LNCaP clone FGC (cell line): ENCODE results near the gene ZNF219.

Experiments
- DNase-seq: peaks from one replicate; pipeline ENCODE4 v3.0.0-alpha.2; 2011; ENCODE audit warnings: low read depth
- H3K4me3 ChIP-seq: 2 replicates; pipeline ENCODE4 v1.5.1; 2011; ENCODE audit warnings: mild to moderate bottlenecking, low read depth, low read length, control low read depth
- TF ChIP-seq, protein P1 (sequence below): IDR thresholded peaks from 2 replicates; pipeline ENCODE4 v1.5.1; 2012; ENCODE audit warnings: mild to moderate bottlenecking; ENCODE audit not compliant: control insufficient read depth, insufficient read depth; ENCODE audit errors: extremely low read depth

The ZNF219 gene

DNA sequence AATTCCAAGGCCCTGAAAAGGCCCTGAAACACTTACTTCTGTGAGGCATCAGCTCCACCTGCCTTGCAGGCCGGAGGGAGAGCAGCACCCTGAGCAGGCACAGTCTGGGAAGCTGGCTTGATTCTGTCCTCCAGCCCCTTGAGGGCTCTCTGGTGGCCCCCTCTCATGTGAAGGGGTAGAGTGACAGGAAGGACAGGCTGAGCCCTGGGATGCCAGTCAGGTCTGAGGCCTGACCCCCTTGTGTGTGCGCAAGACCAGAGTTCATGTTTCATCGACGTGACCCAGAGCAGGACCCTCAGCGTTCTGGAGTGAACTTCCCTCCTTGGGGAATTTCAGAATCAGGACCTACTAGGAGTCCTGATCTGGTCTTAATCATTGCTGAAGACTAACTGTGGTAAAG is 39.6 kb downstream of the ZNF219 start:
- TF ChIP-seq, protein P1, sequence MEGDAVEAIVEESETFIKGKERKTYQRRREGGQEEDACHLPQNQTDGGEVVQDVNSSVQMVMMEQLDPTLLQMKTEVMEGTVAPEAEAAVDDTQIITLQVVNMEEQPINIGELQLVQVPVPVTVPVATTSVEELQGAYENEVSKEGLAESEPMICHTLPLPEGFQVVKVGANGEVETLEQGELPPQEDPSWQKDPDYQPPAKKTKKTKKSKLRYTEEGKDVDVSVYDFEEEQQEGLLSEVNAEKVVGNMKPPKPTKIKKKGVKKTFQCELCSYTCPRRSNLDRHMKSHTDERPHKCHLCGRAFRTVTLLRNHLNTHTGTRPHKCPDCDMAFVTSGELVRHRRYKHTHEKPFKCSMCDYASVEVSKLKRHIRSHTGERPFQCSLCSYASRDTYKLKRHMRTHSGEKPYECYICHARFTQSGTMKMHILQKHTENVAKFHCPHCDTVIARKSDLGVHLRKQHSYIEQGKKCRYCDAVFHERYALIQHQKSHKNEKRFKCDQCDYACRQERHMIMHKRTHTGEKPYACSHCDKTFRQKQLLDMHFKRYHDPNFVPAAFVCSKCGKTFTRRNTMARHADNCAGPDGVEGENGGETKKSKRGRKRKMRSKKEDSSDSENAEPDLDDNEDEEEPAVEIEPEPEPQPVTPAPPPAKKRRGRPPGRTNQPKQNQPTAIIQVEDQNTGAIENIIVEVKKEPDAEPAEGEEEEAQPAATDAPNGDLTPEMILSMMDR: no peak
- H3K4me3 ChIP-seq: no peak overlapping the region

DNA sequence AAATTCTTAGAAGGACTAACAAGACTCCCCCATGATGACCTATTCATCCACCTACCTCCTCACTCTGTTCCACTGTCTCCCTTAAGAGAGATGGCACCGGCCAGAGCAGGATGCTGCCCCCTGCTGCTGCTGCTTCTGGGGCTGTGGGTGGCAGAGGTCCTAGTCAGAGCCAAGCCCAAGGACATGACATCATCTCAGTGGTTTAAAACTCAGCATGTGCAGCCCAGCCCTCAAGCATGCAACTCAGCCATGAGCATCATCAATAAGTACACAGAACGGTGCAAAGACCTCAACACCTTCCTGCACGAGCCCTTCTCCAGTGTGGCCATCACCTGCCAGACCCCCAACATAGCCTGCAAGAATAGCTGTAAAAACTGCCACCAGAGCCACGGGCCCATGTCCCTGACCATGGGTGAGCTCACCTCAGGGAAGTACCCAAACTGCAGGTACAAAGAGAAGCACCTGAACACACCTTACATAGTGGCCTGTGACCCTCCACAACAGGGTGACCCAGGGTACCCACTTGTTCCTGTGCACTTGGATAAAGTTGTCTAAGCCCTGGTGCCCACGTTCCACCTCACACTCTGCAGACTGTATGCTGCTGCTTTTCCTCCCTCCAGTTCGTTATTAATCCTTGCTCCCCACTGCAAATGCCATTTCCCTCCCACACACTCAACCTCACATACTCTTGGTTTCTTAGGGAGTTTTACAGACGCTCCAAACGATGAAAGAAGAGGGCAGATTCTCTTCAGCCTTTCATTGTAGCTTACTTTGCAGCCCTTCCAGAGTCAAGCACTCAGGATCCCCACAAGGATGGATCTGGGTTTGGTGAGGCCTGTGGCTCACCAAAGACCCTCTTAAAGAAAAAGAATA is 40.4 kb downstream of the ZNF219 start, which contains the start of gene RNASE8:
TSS of gene RNASE8 (plus strand) at position 20 of the 873 bp plus-strand sequence. CDS start at position 91, 71 bp downstream.
- no peak within 1 kb of the TSS for H3K4me3 ChIP-seq
- TF ChIP-seq, protein P1: no peak
- no peak for DNase-seq

More for the DNA sequence above, 39.6 kb downstream of the ZNF219 start:
- DNase-seq: no peak

DNA sequence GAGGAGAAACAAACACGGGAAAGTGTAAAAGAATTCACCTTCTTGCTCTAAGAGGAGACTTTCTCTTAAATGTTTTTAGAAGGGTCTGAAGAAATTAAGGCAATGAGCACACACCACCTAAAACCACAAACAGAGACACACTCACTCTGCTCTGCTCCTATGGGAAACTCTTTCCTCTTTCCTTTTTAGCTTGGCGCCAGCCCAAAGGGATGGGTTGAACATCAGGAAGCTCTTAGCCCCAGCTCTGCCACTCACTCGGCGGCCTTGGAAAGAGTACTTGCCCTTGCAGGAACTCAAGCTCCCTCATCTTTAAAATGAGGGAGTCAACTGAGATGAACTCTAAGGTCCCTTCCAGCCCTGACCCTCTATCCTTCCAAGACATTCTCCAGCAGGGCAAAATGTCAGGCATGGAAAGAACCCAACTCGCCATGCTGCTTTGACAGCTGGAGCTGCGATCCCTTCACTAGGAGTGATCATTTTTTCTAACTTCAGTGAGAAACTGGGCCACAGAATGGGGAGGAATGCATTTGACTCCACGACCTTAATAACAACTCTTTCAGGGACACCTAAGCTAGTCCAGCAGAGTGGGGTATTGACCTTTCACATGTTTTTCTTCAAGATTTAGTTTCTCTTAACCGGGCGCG is 41.8 kb downstream of the ZNF219 start:
- DNase-seq: no peak
- H3K4me3 ChIP-seq: no peak overlapping the region
- TF ChIP-seq, protein P1: no peak

DNA sequence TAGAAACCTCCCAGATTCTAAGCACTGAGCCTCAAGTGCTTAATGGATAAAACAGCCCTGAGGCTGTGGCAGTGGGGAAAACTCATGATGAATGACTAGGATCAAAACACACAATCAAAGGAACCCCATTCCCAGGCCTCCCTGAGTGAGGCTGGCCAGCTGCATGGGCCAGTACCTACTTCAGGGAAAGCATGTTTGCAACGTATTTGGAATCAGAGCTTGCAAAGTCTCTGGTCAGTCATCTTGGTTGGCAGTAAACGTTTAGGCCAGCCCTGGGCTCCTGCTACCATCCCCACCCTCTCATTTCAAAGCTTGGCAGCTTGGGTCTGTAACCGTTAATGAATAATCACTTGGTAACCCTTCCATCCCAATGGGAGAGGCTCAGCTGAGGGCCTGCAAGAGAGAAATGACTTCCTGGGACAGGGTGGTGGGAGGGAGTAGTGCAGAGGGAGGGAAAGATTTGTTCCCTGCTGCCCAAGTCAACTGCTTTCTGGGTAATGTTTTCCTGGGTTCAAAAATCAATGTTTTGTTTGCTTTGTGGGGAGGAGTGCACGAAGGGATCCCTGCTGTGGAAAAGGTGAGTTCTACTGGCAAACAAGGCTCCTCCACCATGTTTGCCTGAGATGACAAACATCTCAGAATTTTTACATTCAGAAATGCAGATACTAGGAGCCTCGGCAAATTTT is 42.9 kb downstream of the ZNF219 start:
- no peak overlapping the region for H3K4me3 ChIP-seq
- DNase-seq: no peak
- TF ChIP-seq, protein P1: no peak

DNA sequence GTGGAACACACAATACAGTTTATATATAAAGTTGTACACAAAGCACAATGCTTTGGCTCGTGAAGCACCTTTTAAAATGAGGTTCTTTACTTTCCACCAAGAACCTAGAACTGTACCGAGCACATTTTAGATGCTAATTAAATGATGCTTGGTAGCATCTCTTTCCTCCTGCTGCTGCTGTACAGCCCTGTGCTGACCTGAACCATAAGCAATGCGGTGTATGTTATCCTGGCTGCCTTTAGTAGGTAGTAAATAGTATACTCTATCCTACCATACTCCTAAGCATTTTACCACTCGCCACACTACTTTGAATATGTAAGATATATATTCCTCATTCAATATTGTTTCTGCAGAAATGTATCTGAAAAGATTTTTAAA is 43.7 kb downstream of the ZNF219 start:
- TF ChIP-seq, protein P1: no peak
- H3K4me3 ChIP-seq: no peak overlapping the region

DNA sequence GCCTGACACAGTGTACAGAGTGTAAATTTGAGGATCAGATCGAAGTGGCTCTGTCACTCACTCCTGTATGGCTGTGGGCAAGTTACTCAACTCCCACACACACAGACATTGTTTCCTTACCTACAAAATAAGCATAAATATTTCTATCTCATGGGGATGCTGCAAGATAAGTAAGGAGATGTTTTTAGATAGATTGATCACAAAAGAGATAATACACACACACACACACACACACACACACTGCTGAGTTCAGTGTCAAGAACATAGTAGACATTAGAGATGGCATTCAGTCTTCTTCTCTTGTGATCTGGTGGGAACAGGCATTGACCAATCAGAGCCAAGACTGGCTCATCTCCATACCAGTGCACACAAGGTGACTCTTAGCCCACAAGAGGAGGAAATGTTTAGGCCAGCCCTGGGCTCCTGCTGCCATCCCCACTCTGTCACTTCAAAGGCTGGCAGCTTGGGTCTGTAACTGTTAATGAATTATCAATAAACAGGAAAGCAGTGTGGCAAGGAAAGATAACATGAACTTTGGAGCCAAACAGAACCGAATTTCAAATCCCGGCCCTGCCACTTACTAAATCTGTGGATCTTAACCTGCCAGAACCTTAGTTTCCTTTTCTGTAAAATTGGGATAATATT is 44.2 kb downstream of the ZNF219 start:
- no peak overlapping the region for H3K4me3 ChIP-seq
- TF ChIP-seq, protein P1: no peak
- no peak for DNase-seq

More for the DNA sequence above, 43.7 kb downstream of the ZNF219 start:
- DNase-seq: no peak
